Coronary artery (tissue), 2 donors: Measurements from ENCODE around the gene JAG2.

ENCODE experiments used
- DNase-seq: peaks from one replicate; pipeline ENCODE4 v3.0.0-alpha.2; 2017; ENCODE audit warnings: low spot score
- H3K27ac ChIP-seq, 2 donors: fragments of 200-600 bp; sonication (generic); one replicate each; pipeline ENCODE4 v1.5.1; 2016 to 2019
- H3K4me3 ChIP-seq: fragments of 200-600 bp; sonication (generic); 2 replicates; pipeline ENCODE4 v1.5.1; 2016; ENCODE audit warnings: mild to moderate bottlenecking, moderate library complexity
- CTCF ChIP-seq: fragments of 200-600 bp; sonication (generic); IDR thresholded peaks from one replicate; pipeline ENCODE4 v1.5.1; 2019; ENCODE audit warnings: antibody characterized with exemption

JAG2 gene

GRCh38 chr14:105151838-105152793 is 16.5 kb downstream of the JAG2 start:
- H3K27ac ChIP-seq, result peak overlapping the region in 1 of 2 donors; percentile 63
- no peak for DNase-seq

GRCh38 chr14:105151084-105151837 is 17.3 kb downstream of the JAG2 start:
- no peak for TF ChIP-seq CTCF
- DNase-seq, result no peak
- Histone ChIP-seq H3K27ac (no peak overlapping the region), H3K4me3 (no peak overlapping the region)

More at GRCh38 chr14:105151838-105152793, 16.5 kb downstream of the JAG2 start:
- no peak for TF ChIP-seq CTCF
- no peak overlapping the region for H3K4me3 ChIP-seq

GRCh38 chr14:105150368-105151083 is 18.1 kb downstream of the JAG2 start:
- no peak for TF ChIP-seq CTCF
- Histone ChIP-seq H3K27ac (no peak overlapping the region), H3K4me3 (no peak overlapping the region)
- DNase-seq, result no peak

GRCh38 chr14:105150026-105150367 is 18.6 kb downstream of the JAG2 start:
- H3K27ac ChIP-seq, result no peak overlapping the region
- H3K4me3 ChIP-seq, result no peak overlapping the region
- no peak for TF ChIP-seq CTCF
- no peak for DNase-seq

DNA sequence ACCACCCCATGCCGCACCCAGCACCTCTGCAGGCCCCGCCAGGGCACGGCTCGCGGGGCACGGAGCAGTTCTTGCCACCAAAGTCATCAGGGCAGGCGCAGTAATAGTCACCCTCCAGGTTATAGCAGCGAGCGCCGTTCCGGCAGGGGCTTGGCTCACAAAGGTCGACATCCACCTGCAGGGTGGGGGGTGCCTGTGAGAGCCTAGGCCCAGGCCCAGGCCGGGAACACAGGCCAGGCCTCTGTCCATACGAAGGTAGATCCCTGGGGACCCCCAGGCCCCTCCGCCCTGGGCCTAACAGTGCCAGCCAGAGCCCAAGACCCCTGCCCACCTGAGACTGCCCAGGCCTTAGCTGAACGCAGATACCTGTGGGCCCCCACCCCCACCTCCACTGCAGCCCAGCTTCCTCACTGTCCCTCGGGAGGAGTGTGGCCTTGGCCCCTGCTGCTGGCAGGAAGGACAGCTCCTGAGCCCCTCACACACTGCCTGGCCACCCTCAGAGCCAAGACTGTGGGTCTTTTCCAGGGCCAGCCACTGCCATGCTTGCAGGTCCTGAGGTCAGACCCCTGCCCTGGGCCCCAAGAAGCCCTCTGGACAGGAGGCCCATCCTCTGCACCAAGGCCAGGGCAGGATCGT is 19.3 kb downstream of the JAG2 start:
- Histone ChIP-seq H3K4me3 (no peak overlapping the region), H3K27ac (no peak overlapping the region)
- TF ChIP-seq CTCF, result no peak
- no peak for DNase-seq

DNA sequence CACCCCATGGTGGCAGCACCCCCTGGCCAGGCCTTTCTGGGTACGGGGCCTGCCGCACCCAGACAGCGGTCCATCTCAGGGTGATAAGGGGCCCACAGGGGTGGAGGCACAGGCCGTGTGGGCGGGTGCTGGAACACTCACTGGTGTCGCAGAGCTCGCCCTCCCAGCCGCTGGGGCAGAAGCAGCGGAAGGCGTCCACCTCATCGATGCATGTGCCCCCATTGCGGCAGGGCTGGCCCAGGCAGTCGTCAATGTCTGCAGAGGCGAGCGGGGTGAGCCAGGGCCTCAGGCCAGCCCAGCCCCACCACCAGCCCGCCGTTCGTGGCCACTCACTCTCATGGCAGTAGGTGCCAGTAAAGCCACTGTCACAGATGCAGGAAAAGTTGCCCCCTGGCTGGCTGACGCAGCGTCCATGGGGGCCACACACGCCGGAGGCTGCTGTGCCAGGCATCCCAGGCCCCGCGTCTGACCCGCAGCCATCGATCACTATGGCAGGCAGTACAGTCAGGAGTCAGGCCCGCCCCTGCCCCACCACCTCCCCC is 19.9 kb downstream of the JAG2 start:
- H3K27ac ChIP-seq, result no peak overlapping the region
- no peak for TF ChIP-seq CTCF
- no peak for DNase-seq
- H3K4me3 ChIP-seq, result no peak overlapping the region
